ENCODE data around the gene ICA1.
"Not testable (repeated sequence)": the region's sequence is repeated elsewhere in the genome, so short reads cannot be mapped to it uniquely, and the experiment has no call there.

Gene ICA1

DNA sequence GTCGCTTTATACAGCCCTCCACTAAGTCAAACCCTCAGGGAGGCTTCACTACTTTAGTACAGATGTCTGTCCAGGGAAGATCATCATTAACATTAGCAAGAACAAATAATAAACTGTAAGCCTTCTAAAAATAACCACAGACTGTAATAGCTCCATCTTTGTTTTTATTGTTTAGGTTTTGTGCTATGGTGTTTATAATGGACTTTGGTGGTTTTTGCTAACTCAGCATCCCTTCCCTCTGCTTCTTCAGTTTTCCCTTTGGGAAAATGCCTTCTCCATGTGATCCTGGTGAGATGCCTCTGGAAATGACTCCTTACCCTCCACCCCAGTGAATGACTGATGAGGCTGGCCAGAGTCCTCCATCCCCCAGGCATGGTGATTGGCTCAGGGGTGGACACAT is 131.3 kb downstream of the ICA1 start:
- DNase-seq (ENCODE audit: low spot score): no peak

DNA sequence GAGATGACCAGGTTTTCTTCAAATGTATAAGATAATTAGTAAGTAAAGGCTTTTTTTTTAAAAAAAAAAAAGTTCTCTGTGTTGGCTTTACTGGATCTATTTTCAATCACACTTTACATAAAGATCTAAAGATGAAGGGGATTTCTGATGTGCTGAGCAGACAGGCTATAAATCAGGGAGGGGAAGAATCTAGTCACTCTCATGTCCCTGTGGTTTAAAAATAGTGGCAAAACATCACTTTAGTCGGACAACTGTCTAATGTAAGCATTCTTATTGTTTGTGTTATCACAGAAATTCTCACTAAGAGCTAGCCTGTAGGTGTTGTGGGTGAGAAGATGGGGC is 132.7 kb downstream of the ICA1 start:
- no peak for DNase-seq (ENCODE audit: low spot score)

DNA sequence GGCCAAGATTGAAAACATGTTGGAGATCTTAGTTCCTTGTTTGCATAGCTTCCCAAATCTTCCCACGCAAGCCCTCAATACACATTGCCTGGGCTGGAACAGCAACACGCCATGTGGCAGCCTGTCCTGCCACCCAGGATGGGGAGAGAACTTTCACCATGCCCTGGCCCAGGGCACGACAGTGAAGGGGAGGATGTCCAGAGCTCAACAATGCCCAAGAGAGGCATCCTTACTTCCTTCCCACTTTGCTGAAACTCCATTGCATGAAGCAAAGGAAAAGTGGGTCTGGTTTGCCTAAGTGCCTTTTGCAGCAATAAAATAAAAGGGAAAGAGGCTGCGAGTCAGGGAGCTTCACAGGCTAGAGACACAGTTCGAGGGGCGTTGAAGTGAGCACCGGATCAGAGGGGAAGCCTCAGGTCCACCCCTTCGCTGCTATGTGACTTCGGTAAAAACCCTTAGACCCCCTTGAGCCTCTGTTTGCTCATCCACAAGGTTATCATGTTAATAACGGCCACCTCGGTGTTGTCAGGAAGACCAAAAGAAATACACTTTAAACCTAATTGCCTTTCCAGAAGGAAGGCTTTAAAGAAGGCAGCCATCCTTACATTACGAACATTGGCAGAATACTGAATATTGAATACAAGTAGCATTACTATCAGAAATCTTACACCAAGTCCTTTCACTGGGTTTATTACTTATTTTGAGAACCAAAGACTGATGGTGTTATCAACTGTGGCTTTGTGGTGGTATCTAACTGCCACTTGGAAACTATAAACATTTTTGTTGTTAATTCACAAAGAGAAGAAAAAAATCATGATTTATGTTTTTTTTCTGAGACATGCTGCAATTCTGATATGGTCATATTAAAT is 133.3 kb downstream of the ICA1 start:
- no peak for DNase-seq (ENCODE audit: low spot score)

DNA sequence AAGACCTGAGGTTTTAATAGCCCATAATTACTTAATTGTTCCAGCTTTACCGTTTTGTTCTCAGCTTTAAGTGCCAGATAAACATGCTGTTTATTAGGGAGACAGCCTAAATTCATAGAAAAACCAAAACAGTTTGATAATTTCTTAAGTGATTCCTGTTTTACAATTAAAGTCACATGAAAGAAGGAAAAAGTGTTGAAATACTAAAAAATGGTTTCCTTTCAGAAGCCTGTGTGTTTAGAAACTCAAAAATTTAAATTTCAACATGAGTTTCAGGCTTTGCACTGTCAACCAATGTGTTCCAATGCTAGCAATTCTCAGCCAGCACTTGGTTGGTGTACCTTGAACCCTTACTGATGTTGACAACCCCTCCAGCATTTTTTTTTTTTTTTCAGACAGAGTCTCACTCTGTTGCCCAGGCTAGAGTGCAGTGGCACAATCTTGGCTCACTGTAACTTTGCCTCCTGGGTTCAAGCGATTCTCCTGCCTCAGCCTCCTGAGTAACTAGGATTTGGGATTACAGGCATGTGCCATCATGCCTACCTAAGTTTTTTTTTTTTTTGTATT is 135.3 kb downstream of the ICA1 start:
- DNase-seq (ENCODE audit: low spot score): no peak

DNA sequence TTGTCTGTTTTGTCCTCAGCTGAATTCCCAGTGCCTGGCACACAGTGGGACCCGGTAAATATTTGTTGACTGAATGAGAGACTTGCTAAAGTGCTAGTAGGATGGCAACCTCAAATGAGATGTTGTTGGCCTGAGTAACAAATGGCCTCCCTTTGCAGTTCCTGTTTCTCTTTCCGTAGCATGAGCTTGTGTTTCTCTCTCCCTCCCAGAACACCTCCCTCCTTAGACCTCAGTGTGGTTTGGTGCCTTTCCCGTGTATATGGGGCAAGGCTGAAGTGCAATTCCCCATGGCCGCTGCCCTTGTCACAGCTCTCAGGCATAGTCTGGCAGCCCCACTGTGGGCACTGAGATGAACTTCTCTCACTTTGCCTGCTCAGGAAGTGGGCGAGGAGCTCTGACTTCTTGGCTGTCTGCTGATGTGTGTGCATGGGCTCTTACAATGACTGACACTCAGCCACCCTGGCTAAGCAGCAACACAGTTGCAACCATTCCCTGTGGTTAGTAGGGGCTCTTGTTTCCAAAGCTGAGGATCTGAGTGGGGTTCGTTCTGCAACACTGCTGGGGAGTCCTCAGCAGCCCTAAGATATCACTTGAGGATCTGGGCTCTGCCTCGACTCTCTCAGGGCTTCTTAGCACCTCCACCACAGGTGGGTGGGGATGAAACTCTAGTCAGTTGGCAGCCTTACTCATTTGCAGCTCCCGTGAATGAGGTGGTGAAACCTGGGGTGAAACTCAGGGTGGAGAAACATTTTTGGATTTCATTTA is 136.1 kb downstream of the ICA1 start:
- DNase-seq (ENCODE audit: low spot score): no peak

DNA sequence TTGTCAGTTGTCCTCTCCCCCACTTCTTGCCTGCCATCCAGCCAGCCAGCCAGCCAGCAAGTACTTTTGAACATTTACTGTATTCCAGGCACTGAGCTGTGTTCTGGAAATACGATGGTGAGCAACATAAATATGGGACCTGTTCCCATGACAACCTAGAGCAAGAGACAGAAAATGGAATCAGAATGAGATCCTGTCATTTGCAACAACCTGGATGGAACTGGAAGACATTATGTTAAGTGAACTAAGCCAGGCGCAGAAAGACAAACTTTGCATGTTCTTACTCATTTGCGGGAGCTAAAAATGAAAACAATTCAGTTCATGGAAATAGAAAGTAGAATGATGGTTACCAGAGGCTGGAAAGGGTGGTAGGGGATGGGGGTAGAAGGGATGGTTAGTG is 140.7 kb downstream of the ICA1 start:
- DNase-seq (ENCODE audit: low spot score): no peak

DNA sequence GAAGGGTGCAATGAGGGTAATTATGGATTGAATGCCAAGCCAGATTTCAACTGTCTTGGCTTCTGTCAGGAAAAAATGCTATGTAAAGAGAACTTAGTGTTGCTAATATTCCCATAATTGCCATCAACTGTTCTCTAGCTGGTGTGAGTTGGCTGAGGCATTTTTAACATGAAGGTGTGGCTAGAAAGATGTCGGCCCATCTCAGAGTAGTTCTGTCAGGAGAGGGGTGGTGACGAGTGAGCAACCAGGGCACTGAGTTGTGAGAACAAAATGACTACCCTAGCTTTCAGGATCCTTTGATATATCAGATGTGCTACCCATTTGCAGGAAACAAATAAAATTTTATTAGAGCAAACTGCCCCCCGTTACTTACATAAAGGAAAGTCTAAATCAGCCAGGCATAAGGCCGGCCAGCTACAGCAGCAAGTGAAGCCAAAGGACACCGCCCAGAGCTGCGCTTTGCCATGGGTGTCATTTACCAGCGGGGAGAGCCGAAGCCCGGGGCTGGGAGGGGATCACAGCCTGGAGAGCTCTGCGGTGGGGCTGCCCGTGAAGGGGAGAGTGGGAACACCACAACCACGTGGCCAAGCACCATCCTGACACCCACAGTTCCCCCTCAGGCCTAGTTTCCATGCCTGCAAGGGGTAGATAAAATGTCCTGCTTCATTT is 141.4 kb downstream of the ICA1 start:
- DNase-seq (ENCODE audit: low spot score): no peak

DNA sequence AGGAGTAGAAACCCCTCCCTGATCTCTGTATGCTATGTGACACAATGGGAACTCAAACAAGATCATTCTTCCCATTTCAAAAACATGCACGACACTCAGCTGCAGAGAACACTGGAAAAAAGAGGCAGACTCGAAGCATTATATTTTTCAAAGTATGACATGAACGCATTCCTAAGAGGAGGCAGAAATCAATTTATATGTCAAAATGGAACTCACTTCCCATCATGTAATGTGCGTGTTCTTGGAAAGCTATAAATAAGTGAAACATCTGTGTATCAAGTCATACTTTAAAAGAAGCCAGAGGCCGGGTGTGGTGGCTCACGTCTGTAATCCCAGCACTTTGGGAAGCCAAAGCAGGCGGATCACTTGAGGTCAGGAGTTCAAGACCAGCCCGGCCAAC is 142.7 kb downstream of the ICA1 start:
- no peak for DNase-seq (ENCODE audit: low spot score)

DNA sequence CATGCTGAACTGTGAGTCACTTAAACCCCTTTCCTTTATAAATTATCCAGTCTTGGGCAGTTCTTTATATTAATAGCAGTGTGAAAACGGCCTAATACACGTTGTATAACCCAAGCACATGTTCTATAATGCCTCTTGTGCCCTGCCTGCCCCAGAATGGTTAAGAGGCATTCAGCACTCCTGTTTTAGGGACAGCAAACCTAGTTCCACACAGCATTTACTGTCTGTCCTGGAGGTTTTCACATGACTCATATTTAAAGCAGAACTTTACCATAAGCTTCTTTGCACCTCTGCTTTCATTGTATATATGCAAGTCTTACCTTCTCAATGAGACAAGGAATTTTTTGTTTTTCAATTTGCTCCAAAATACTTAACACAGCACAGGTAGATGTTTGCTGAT is 144.8 kb downstream of the ICA1 start:
- DNase-seq (ENCODE audit: low spot score): no peak

DNA sequence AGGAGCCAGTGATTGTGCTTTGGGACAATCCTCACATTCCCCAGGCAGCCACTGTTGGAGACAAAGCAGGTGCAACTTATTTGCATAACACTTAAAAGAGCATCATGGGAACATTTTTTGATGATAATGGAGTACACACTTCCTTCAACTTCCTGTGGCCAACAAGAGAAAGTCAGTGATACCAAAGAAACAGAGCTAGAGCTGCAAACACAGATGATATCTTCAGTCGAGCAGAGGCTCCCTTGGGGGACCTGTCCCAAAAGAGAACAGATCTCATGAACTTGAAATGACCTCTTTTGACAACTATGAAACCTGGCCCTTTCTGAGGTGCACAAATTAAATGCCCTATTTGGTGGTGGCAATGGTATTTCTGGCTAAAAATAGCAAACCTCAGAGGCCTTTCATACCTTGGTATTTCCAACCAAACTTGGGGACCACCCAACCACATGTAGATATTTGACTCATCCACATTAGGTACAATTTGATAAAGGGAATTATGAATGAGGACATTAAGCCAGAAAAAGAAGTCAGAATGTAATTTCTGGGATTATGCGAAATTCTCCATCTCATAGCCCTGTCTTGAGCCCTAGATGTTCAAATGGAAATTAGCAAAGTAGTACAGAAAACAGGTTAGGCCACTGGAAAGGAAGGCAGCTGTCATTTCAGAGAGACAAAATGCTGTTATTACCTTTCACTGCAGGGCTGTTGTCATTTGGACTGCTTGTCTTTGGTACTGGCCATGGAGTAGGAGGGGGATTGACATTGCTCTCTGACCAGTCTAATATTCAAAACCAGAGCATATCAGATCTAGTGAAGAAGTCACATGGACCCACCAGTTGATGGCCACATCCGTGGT is 146.2 kb downstream of the ICA1 start:
- DNase-seq (ENCODE audit: low spot score): no peak

DNA sequence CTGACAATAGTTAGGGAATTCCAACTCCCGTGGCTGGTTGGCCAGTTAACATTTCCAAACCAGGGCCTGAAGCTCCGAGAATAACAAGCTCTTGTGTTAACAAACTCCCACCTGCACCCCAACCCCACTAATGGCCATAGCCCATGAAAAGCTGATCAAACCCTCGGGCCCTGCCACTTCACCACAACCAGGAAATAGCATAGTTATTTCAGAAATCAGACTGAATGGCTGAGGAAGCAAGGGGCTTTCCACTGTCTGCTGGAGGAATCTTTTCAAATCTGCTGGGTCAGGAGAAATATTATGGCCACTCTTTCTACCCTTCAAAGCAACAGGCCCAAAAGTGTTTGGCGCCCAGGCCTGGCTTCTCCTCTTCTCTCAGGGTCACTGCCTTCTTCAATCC is 147.8 kb downstream of the ICA1 start:
- DNase-seq (ENCODE audit: low spot score): no peak

DNA sequence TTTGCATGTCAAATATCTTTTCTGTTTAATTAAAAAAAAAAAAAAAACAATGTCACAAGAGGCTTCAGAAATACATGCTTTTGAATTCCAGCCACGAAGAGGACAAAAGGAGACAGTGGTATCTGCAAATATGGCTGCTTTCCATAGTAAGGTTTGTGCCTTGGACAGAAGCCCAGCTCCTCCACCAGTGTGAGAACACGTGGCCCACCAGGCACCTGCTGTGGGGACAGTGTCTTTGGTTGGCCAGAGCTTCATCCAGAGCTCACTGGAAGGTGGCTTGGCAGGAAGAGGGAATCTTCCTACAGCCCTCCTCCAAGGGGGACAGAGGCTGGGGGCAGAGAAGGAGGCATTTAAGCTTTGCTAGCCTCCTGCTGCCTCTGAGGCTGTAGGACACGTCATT is 148.8 kb downstream of the ICA1 start:
- no peak for DNase-seq (ENCODE audit: low spot score)

DNA sequence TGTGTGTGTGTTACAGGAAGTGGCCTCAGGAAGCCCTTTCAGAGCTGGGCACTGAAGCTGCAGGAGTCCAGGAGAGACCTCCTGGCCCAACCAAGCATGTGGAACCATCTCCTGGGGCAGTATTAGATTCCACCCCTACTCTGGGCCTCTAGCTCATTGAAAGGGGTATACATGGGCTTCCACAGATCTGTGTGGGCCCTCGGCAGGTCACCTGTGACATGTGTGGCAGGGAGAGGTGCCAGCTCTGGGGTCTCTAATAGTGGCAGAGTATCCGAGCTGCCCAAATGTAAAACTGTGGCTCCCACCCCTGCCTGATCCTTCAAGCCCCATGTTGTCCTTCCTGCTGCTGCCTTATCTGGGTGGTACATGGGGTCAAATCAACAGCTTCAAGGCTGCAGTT is 149.3 kb downstream of the ICA1 start:
- DNase-seq (ENCODE audit: low spot score): no peak

DNA sequence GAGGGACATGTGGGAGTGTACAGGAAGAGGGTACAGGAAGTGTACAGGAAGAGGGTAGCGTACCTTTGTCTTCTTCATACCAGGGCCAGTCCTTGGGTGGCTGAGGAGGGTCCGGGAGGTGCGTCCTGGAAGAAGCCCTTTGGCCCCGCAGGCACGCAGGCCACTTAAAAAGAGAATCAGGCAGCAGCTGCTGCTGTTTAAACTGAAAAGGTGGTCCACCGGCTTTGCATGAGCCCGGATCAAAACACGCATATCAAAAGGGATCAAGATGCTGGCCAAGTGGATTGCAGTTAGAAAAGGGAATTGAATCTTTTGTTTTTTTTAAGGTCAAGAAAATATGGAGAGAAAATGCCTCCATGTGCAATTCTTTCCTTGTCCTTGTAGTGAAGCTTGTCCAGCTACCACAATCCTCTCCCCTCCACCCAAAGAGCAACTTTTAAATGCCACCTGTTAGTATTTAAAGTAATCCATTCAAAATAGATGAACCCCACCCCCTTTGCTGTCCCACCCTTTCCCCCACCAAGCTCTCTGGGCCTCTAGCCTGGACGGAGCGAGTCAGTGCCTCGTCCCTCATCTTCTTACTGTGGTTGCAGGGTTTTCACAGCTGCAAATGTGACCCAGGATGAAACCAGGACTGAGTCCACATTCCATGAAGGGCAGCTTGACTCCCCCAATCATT is 150.5 kb downstream of the ICA1 start:
- DNase-seq (ENCODE audit: low spot score): no peak

DNA sequence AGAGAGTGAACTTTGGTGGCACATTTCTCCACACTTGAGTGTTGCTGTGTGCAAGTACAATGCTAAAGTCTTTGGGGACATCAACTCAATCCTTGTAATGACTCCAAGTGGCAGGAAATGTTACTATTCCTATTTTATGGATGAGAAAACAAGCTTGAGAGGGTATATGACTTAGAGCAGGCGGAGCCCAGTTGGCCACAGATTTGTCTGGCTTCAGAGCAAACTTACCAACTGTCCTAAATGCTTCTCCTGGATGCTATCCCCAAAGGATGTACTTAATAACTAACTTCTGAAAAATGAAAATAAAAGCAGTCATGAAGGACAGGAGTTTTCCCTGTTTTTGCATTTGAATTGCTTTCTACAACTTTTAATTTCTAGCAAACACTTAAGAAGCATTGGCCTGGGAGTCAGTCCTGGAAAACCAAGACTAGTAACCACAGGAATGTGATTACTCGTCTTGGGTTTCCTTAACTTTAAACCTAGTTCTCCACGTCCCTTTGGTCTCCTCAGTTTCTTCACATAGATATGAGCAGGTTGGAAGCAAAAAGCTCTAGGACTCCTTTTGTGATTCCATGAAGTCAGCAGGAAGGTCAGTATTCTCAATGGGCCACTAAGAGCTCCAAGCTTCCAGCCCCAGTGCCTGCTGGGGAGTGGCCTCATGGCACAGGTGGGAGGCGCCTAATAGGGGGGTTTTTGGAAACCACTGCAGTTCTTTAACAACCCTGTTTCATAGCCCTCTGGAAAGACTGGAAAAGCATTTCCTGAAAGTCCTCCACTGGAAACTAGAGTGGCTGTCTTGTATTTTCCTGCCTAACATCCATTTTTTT is 152.6 kb downstream of the ICA1 start:
- no peak for DNase-seq (ENCODE audit: low spot score)

DNA sequence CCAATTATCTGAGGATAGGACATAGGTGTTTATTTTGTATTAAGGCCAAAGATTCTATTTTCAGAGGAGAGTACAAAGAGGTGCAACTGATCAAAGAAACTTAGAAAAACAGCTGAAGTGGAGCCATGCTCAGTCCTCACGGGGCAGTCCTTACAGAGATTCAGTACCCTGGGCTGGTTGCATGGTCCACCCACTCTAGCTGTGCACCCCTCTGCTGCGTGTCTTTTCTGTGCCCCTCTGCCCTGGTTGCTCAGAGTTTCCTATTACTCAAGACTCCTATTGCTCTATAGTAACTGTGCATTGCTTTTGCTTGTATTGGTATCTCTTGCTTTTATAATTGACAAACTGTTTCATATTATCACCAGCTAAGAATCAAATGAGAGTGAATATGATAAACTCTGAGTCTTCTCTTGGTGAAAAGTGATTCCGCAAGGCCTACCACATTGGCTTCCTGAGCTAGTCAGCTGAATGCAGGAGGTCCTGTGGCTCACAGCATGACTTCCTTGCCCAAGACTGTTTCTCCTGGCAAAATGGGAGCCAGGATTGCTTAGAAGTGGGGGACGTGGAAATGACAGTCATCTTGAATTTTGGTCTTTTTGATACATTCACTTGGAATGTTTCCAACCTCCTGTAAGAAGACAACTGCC is 156.4 kb downstream of the ICA1 start:
- no peak for DNase-seq (ENCODE audit: low spot score)

DNA sequence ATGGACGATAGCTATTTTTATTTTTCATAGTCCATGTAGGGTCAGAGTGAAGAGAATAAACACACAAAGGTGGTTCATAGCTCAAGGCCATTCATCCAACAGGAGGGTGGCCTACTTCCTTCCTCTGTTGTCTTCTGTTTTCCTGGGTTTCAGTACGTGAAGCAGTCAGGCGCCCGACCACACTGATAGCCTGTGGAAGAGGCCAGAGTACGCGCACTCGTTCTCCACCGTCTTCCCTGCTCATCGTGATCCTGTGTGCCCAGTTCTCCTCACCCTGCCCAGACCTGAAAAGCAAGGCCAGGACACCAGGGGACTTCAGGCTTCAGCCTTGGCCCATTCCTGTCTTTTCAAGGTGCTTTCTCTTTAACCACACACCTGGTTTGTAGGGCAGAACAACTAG is 158.7 kb downstream of the ICA1 start:
- DNase-seq (ENCODE audit: low spot score): no peak

DNA sequence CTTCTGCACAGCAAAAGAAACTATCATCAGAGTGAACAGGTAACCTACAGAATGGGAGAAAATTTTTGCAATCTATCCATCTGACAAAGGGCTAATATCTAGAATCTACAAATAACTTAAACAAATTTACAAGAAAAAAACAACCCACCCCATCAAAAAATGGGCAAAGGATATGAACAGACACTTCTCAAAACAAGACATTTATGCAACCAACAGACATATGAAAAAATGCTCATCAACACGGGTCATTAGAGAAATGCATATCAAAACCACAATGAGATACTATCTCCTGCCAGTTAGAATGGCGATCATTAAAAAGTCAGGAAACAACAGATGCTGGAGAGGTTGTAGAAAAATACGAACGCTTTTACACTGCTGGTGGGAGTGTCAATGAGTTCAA is 160.7 kb downstream of the ICA1 start:
- DNase-seq (ENCODE audit: low spot score): not testable (repeated sequence)

DNA sequence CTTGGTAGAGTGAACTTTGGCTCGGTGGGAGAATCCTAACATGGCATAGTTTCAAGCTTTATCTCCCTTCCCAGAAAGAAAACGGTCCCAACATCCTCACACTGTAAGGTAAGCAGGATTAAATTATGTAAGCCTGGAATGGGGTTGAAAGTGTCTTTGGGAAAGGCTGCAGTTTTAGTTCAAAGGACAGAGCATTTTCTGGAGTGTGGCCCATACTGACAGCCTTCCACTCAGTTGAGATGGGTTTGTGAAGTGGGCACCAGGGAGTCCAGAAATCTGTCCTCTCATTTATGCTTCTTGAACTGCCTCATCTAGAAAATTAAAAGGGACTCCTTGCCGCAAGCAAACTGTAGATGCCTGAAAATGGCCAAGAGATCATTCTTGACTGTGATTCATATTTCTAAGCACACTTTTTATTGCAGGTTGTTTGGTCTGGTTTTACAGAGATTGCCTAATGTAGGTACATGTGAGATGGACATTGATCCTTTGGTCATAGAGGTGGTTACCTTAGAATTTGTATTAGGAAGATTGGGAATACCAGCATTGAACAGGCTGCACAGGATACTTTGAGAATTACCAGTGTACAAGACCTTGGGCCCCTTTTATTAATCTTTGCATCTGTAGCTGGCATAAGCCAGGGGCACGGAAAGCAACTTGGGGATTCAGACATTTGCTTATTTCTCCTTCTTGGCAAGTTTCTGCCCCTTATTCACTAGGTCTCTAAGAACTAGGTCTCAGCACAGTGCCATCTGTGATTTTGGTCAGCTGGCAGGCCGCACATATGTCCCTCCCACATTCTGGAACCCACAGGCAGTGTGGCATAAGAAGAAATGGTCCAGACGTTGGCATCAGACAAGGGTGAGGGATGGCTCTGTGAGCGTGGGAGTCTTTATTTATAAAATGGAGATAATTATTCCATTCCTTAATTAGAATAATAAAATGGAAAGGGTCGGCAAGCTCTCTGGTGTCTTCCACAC is 167.5 kb downstream of the ICA1 start:
- no peak for DNase-seq (ENCODE audit: low spot score)
